Psoas muscle (tissue), 8 donors: ENCODE data around the gene DNMBP. TPM values are rescaled to one million over a fixed set of nuclear protein-coding genes. Genes with fewer than 3 reads are reported as not detected.

Experiments used
- ATAC-seq, 4 donors: fragments of 200-7000 bp; cut with Tn5 transposase; one replicate each; pipeline ENCODE4 v1.9.1; 2020; ENCODE audit warnings: moderate library complexity in 3 of 4, mild to moderate bottlenecking in 2 of 4
- DNase-seq, 2 donors: peaks; one replicate each; pipeline ENCODE4 v3.0.0-alpha.2; 2020
- H3K27ac ChIP-seq: fragments of 200-600 bp; one replicate; pipeline ENCODE4 v1.8.0; 2022
- H3K27me3 ChIP-seq, 3 donors: fragments of 200-600 bp in 1 of 3; one replicate each; pipeline versions ENCODE4 v1.6.1 to v1.8.0; 2013 to 2022; ENCODE audit warnings: low read length in 2 of 3, mild to moderate bottlenecking in 2 of 3, moderate library complexity in 1 of 3; ENCODE audit not compliant: insufficient read depth in 3 of 3
- H3K36me3 ChIP-seq, 2 donors: fragments of 200-600 bp in 1 of 2; one replicate each; pipeline versions ENCODE4 v1.6.1 to v1.8.0; 2013 to 2022; ENCODE audit warnings: low read depth in 1 of 2, mild to moderate bottlenecking in 1 of 2, moderate library complexity in 1 of 2; ENCODE audit not compliant: insufficient read depth in 1 of 2
- H3K4me1 ChIP-seq: fragments of 200-600 bp; one replicate; pipeline ENCODE4 v1.8.0; 2022
- H3K4me3 ChIP-seq: fragments of 200-600 bp; one replicate; pipeline ENCODE4 v1.8.0; 2022; ENCODE audit warnings: mild to moderate bottlenecking
- H3K9me3 ChIP-seq: fragments of 200-600 bp; one replicate; pipeline ENCODE4 v1.8.0; 2022
- CTCF ChIP-seq: fragments of 200-600 bp; IDR thresholded peaks from one replicate; pipeline ENCODE4 v1.8.0; 2022; ENCODE audit warnings: antibody characterized with exemption
- WGBS, 3 donors: extraction: QIAGEN DNeasy Blood & Tissue Kit; methylation state at CpG; one replicate each; pipeline versions ENCODE4 v1.1.6 to v1.1.7; 2013; 5-methylcytosine and 5-hydroxymethylcytosine counted together
- intact Hi-C, 2 donors: fragments of 100-400 bp; cut with DNase I; formaldehyde crosslinking; loops; one replicate each; pipeline versions ENCODE4 v1.11.0 to v1.14.2; 2022
- polyA plus RNA-seq, 3 donors: library from polyadenylated mRNA; stranded (reverse); fragments of 200-250 nt; gene quantifications; one replicate each; pipeline ENCODE4 v1.2.3, GENCODE V29; 2013
- total RNA-seq, 4 donors: library from RNA; stranded (reverse); fragmentation: NEBNext Ultra II Directional in 2 of 4; extraction: Animal tissue kit (Norgen Biotek cat#: 25700) in 2 of 4; gene quantifications; one replicate each; pipeline versions ENCODE4 v1.2.1 to v1.2.4, GENCODE V29; 2021 to 2023
- donor health status: healthy with polysubstance abuse.
- donor health status: DM: no; HTN: no; CAD: no; lungs with moderate emphysema.
- donor health status: Bipolar disorder and iron deficiency.
- donor health status: healthy.
- donor health status: DM: yes; HTN: yes; CAD: no.
- donor health status: DM: no; HTN: no; CAD: no.
- donor health status: DM: no; HTN: no; CAD: no.
- donor health status: DM: yes; HTN: yes; CAD: no.

DNMBP gene
- total and polyA plus RNA-seq, 7 donors = 6.2 to 16.9 (median 11.0) TPM

- H3K4me3 ChIP-seq = no peak overlapping the region
- ATAC-seq (no peak), DNase-seq (no peak)
- H3K36me3 ChIP-seq = no peaks in the 10 kb centered on the region
- TF ChIP-seq CTCF = no peak
- WGBS, 3 donors = 79 to 92% (median 85%) methylated on average over 2 of the region's 2 CpGs
- no peak overlapping the region for H3K27ac ChIP-seq
- H3K9me3 ChIP-seq = no peaks in the 10 kb centered on the region
- H3K27me3 ChIP-seq = no peaks in the 10 kb centered on the region
- intact Hi-C loops = no loop called here
- peaks cover 26% of the 10 kb centered on the region for H3K4me1 ChIP-seq
Observed at GRCh38 chr10:99944860-99945259, 64.9 kb downstream of the DNMBP start.

GRCh38 chr10:99943908-99944307 is 65.8 kb downstream of the DNMBP start:
- DNase-seq = no peak
- 84 to 88% (median 87%) methylated on average over 3 of the region's 3 CpGs for WGBS, 3 donors

GRCh38 chr10:99941942-99942820 is 67.6 kb downstream of the DNMBP start:
- peak; percentile 47 to 80 (median 66) for ATAC-seq
- DNase-seq = no peak
- no peak overlapping the region for H3K4me3 ChIP-seq
- H3K27me3 ChIP-seq = no peaks in the 10 kb centered on the region
- intact Hi-C loops = loop anchor here in 1 of 2 donors (2.0 kb wide), 1 partner anchor 73 kb away; no protein-coding TSS in a partner anchor
- H3K36me3 ChIP-seq = no peaks in the 10 kb centered on the region
- no peak for TF ChIP-seq CTCF
- H3K27ac ChIP-seq = no peak overlapping the region
- H3K9me3 ChIP-seq = no peaks in the 10 kb centered on the region
- peaks cover 25% of the 10 kb centered on the region for H3K4me1 ChIP-seq
- WGBS, 3 donors = 68 to 70% (median 69%) methylated on average over 7 of the region's 7 CpGs

More at GRCh38 chr10:99943908-99944307, 65.8 kb downstream of the DNMBP start:
- H3K27ac ChIP-seq = no peak overlapping the region
- H3K9me3 ChIP-seq = no peaks in the 10 kb centered on the region
- no peak for TF ChIP-seq CTCF
- peaks cover 26% of the 10 kb centered on the region for H3K4me1 ChIP-seq
- H3K36me3 ChIP-seq = no peaks in the 10 kb centered on the region
- no peak for ATAC-seq
- H3K27me3 ChIP-seq = no peaks in the 10 kb centered on the region
- intact Hi-C loops = no loop called here
- H3K4me3 ChIP-seq = no peak overlapping the region

DNA sequence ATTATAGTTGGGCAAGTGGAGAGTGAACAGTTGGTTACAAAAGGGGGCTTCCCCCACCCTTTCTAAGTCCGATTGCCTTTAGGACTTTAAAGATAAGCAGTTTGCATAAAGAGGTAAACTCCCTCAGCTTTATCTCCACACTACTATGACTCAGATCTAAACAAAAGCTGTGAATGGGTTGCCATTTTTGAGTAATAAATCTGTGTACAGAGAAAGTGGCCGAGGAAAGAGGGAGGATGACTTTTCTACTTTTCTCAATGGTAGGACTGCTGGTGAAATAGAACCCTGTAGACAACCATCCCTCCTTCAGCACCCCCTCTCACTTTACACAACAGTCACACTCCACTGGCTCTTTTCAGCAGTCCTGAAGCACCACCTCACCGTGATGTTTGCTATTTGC is 71.2 kb downstream of the DNMBP start:
- no peak for TF ChIP-seq CTCF
- H3K9me3 ChIP-seq = no peaks in the 10 kb centered on the region
- ATAC-seq (no peak), DNase-seq (no peak)
- WGBS, 3 donors = 75 to 82% (median 82%) methylated on average over 3 of the region's 3 CpGs
- intact Hi-C loops = no loop called here
- no peak overlapping the region for H3K4me3 ChIP-seq
- peaks cover 8% of the 10 kb centered on the region for H3K4me1 ChIP-seq
- H3K27me3 ChIP-seq = no peaks in the 10 kb centered on the region
- no peak overlapping the region for H3K27ac ChIP-seq
- no peaks in the 10 kb centered on the region for H3K36me3 ChIP-seq
